GM21447 (cell line): ENCODE measurements around the gene CPNE5.

Experiments
- ATAC-seq: cut with Tn5 transposase; IDR thresholded peaks from one replicate; pipeline ENCODE4 v1.9.1; 2021; ENCODE audit not compliant: unreplicated experiment

The CPNE5 gene

DNA sequence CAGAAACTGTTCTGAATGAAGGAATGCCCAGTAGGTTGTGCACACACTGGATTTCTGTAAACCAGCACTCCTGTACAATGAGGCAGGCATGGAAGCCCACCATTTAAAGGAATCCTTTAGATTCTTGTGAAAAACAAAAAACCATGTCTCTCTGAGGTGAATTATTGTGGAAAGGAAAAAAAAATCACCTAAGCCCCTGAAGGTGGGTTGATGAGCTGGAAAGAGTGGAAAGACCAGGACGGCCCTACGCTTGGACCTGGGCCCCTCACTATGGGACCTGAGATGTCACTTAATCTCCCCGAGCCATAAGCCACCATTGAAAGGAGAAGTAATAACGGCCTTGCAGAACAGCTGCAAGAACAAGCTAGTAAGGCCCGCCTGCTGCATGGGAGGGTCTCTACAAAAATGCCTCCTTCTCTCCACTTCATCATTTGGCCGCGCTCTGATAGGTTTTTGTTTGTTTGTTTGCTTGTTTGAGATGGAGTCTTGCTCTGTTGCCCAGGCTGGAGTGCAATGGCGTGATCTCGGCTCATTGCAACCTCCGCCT lies 72.8 kb downstream of the CPNE5 start:
- no peak for ATAC-seq

DNA sequence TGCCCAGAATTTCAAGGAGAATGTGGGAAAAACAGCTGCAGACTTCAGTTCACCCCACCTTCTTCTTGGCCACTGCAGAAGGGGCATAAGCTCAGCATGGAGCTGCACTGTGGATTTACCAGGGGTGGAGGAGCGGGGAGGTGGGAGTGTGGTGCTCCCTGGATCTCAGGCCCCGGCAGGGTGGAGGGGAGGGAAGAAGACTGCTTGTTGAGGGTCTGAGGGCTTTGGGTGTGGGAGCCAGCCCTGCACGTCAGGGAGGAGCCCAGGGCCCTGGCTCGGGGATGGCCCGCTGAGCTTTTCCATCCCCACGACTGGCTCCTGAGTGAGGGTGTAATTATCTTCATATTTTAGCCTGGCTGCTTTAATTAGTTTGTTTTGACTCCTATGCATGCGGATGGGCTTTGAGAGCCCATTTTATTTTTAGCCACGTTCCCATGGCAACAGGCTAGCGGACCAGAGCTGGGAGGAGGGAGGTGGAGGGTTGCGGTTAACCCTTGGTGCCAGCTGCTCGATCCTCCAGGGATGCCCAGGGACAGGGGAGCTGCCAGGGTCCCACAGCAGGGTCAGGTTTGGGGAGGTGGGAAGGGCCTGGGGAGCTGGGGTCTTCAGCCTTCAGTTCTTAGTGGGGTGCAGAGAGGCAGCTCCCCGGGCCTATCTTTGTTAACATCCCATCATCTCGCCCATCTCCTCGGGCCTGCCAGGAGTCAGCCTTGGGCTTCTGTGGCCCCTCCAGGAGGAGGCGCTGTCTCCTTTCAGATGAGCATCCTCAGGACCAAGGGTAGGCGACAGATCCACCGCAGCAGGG lies 73.4 kb downstream of the CPNE5 start:
- ATAC-seq: peak; percentile 79

DNA sequence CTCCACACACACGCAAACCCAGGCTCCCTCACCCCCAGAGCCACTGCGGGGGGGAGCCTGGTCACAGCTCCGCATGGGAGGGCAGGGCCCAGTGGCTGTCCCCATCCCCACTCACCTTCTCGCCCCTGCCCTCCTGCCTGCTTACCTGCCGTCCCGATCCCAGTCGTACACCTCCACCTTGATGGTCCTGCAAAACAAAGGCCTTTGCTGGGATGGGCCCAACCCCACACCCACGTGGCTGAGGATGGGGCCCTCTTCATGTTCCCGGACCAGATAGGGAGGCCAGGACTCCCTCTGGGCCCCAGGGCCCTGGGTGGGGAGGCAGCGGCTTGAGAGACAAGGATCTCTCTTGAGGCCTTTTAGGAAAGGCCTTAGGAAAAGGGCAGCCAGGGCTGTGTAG lies 74.1 kb downstream of the CPNE5 start:
- no peak for ATAC-seq

DNA sequence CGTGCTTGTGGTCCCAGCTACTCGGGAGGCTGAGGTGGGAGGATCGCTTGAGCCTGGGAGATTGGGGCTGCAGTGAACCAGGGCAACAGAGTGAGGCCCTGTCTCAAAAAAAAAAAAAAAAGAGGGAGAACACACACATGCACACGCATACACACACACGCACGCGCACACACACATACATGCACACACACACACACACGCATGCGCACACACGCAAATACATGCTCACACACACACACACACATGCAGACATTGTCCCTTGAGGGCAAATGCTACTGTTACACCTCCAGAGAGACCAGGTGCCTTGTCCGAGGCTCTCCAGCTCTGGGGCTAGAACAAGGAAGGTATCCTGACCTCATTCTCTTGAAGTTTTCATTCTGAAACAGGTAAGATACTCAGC lies 77.1 kb downstream of the CPNE5 start:
- ATAC-seq: no peak

DNA sequence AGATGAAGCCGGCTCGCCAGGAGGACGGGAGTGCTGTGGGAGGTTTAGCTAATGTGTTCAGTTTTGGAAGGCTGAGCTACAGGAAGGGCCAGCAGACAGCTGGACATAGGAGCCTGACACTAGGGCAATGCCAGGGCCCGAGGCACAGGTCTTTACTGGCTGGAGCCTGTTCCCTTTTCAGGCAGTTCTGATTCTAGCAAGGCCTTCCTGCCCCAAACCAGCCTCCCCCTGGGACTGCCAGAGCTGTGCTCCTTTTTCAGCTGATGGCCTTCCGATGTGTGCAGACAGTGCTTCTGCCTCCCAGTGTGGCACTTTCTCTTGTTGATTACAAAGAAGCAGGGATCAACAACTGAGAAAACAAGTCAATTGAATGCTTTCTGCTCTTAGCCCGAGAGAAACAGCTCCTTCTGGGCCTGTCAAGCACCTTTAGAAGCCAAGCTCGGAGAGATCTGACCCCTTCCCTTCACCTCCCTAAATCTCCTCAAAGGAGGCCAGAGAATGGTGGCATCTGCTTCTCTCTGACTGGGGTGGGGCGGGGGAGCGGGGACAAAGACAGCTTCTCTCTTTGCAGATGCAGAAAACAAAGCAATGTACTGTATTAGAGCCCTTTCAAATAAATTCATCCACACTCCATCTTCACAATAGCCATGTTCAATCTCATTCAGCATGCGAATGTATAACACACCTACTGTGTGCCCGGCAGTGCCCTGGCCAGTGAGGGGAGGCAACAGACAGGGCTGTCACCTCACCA lies 78.4 kb downstream of the CPNE5 start:
- no peak for ATAC-seq

DNA sequence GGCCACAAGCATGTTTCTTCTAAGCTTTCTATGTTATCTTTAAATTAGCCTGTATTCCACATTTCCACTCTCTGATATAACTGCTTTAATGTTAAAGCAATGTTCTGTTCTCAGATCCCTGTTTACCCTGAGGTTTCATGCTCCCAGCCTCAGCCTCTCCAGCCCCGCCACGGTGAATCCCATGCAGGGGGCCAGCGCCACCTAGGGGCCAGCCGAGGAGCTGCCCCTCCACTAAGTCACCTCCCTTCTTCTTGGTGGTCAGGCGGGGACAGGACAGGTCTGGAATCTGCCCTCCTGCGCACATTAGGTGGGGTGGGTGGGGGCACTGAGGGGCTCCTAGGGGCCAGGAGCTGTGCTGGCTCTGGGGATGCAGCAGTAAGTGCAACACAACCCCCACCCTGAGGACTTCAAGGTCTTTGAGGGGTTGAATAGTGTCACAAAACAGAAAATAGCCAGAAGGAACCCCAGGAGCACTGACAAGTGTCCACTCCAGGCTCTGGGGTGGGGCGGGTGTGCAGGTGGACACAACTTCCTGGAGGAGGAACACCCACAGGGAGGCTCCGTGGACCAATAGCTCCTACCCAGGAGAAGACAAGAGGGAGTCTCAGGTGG lies 80.0 kb downstream of the CPNE5 start:
- no peak for ATAC-seq

DNA sequence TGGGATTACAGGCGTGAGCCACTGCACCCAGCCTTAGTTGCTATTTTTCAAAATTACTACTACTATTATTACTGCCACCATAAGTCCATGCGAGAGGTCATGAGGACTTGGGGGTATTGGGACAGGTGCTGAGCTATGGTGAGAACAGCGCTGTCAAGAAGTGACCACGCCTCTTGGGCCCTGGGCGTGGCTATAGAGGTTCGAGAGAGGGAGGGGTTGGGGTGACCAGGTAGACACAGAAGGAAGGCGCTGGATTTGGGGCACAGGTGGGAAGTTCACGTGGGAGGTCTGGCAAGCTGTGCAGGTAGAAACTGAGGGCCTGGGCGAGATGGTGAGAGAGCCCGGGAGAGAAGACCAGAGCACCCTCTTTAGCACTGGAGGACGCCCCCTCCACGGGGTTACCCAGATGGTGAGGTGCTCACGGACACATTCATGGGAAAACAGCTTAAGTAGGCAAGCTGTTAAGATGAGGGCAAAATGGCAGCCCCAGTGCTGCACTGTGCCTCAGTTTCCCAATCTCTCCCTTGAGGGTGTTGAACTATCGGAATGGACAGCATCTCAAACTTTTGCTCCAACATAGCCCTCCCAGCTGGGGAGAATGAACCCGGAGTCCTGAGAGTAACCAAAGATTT lies 80.6 kb downstream of the CPNE5 start:
- ATAC-seq: no peak

DNA sequence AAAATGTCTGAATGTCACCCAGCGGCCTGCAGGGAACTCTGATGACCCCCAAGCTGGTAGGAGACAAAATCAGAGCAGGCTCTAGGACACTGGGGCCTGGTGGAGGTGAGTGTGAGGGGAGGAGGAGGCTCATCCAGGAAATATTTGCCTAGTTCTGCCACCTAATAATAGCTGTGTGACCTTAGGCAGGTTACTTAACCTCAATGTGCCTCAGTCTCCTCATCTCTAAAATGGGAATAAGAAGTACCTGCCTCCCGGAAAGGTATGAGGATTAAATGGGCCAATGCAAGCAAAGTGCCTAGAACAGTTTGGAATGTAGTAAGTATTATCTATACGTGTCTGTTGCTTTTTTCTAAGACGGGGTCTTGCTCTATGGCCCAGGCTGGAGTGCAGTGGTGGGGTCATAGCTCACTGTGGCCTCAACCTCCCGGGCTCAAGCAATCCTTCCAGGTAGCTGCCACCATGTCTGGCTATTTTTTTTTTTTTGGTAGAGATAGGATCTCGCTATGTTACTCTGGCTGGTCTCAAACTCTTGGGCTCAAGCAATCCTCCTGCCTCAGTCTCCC lies 81.2 kb downstream of the CPNE5 start:
- ATAC-seq: no peak

DNA sequence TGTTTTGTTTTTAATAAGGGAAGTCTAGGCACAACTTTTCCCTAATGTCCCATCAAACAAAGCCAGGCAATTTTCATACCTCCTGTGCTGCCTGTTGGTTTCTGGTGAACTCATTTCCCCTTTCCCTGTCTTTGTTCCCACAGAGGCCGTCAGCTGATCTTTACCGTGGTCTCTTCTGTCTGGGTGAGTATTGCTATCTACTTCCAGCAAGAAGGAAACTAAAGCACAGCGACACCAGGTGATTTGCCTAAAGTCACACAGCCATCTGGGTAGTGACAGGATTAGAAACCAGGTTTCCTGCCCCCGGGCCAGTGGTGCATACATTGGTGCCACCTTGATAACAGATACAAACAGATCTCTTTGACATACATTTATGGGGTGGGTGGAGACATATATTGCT lies 82.0 kb downstream of the CPNE5 start:
- ATAC-seq: no peak

DNA sequence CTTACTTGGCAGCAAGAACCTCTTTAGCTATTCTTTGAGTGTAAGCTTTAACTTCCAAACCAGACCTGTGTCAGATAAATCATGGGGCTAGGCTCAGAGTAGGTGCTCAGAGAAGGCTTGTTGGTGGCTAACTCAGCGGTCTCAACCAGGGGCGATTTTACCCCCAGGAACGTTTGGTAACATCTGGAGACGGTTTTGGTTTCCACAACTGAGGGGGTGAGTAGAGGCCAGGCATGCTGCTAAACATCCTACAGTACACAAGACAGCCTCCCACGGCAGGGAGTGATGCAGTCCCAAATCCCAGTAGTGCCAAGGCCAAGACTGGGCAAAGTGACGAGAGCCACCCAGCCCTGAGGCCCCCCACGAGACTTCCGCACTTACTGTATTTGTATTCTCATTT lies 82.5 kb downstream of the CPNE5 start:
- no peak for ATAC-seq

DNA sequence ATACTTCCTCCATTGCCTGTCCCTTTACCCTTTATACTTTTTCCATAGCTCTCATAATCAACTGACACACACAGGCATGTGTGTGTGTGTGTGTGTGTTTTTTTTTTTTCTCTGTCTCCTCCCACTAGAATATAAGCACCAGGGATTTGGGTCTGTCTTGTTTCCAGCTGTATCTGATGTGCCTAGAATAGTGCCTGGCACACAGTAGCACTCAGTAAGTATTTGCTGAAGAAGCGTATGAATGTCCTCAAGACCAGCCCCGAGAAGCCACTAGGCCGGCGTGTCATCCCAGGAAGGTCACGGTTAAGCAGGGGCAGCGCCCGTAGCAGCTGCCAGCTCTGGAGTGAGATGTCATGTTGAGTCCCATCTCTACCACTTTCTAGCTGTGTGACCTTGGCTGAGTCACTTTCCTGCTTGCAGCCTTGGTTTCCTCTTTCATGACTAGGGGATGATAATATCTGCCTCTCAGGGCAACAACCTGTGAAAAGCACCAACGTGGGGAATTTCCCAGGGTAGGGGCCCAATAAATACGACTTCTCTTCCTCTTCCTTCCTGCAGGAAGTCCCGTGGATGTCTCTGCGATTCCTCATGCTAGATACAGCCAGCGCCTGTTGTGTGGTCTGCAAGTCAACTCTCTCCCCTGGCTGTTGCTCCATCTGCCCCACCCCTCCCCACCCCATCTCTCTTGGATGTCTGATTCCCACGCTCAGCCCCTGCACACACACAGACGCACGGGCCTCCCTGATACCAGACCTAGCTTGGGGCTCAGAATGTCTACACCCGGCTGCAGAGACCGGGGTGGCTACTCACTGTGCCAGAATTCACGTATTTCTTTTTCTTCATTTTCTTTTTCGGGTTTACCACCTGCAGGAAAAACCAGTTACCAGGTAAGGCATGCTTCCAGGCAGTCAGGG lies 83.6 kb downstream of the CPNE5 start:
- peak; percentile 47 for ATAC-seq

DNA sequence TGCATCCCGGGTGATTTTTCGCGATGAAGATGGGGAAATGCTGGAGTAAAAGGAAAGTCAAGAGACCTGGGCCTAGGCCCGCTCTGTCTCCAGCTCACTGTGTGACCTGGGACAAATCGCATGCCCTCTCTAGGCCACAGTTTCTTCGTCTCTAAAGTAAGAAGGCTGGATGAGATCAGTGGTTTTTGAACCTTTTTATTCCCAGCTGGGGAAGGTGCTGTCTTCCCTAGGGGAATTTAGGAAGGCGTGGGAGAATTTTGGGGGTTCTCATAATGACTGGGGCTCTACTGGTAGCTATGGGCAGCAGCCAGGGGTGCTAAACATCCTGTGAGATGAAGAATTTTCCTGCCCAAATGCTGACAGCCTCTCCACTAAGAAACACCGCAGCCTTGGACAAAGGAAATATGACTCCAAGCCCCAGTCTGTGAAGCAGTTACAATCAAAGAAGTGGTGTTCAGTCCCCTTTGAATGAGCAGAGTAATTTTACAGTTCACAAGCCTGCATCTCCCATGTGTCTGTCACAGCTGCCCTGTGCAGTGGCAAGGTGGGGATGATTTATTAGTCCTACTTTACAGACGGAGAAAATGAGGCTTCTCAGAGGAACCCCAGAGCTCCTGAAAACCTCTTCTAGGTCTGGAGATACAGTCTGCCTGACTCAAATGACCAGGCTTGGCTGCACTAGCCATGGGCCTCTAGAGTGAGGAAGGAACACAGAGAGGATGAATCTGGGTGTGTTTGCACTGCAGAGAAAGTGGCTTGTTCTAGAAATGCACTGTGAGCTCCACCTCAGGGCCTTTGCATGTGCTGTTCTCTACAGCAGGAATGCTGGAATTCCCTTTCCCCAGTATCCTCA lies 84.4 kb downstream of the CPNE5 start:
- no peak for ATAC-seq

DNA sequence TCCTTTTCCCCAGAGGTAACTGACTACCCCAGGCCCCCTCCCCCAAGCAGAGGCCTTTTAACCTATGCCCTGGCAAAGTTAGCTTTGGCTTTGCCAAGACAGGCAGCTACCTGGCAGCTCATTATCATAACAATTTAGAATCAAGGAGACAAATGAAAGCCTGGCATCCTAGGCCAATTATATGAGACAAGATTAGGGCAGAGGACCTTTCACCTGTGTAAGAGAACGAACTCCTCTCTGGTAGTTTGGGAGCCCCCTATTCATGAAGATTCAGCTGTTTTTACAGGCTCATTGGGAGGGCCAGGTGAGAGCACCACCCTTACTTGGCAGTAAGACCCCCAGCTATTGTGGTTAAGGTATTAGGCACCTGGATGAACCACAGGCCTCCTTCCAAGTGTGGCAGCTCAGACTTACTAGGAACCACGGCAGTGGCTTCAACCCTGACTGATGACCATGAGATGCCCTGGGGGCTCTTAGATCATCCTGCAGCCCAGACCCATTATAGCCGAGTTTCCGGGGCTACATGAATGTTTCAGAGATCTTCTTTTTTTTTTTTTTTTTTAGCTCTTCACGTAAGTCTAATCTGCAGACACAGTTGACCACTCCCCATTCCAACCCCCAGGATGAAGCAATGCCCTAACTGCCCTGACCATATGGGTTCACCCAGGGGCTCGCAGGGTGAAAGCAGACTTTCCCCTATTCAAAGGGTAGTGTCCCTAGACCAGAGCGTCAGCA lies 85.4 kb downstream of the CPNE5 start:
- ATAC-seq: no peak

DNA sequence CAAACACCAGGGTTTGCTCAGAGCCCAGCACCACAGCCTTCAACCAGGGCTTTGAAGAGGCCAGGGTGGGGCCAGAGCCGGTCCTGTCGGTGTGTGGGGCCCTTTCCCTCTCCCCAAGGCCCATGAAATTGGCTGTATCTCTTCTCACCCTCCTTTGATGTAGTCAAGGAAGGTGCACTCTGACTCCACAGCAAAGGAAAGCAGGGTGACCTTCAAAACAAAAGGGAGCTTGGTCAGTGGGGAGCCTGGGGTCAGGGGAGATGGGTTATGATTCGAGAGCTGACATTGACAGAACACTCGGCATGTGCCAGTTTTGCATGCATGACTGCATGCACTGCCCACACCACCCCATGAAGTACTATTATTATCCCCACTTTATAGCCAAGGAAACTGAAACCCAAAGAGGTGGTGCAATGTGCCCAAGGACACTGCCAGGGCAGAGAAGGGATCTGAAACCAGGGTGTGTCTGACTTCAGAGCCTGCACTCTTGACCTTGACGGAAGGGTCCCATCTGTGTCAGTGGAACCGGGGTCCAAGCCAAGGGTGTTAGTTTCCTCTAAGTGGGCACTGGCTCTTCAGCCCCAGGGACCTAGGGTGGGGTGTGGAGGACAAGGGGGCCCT lies 86.2 kb downstream of the CPNE5 start:
- peak; percentile 41 for ATAC-seq

DNA sequence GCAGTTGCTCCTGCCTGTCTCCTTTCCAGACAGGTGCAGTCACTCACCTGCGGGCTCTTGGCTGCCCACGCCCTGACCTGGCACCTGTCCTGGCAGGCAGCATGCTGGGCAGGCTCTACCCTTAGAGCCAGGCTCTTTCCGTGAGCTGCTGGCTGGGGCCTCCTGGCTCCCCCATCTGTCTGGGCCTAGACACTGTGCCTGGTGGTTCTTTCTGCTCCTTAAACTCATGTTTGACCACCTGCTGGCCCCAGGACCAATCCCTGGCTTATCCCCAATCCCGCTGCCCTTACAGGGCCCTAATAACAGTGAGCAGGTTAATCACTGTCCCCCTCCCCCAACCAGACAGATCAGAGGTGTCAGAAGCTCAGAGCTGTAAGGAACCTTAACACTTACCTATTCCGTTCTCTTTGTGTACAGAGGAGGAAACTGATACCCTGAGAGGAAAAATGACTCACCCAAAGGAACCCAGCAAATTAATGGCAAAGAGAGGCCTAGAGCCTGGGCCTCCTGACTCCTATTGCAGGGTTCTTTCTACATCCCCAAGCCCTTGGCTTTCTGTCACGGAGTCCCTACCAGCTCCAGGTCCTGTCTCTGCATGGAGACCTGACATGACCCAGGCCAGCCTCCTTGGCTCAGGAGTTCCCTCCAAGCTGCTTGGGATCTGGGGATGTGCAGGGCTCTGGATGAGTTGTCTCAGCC lies 86.9 kb downstream of the CPNE5 start:
- no peak for ATAC-seq

DNA sequence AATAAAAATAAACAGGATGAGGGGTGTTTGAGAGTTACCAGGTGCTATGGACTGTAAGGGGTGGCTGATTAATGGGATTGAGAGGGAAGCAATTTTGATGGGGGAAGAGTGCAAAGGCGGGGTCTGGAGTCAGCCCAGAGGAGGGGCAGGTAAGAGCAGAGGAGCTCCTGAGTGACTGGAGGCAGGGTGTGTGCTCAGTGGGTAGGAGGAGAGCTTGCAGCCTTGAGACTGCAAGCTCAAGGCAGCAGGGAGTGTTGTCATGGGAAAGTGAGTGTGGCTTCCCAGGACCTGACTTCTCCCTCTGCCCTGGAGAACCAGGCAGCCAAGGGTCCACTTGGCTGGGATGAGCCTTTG lies 87.4 kb downstream of the CPNE5 start:
- ATAC-seq: no peak

DNA sequence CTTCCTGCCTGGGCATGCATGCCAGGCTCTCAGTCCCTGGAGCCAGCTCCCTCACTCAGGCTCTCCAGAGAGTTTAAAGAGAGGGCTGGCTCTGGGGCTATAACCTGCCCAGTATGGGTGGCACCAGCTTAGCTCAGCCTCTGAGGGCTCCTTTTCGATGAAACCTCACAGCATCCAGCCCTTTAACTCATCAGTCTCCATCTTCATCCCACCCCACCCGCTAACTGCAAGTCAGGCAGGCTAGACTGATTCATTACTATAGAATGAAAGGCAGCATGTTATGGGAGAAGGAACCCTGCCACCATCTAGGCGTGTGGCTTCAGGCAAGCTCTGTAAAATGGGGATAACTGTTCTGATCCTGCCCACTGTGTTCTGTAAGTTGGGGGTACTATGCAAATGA lies 88.2 kb downstream of the CPNE5 start:
- ATAC-seq: no peak
